ENCODE measurements around the gene UBA1.

Gene UBA1

DNA sequence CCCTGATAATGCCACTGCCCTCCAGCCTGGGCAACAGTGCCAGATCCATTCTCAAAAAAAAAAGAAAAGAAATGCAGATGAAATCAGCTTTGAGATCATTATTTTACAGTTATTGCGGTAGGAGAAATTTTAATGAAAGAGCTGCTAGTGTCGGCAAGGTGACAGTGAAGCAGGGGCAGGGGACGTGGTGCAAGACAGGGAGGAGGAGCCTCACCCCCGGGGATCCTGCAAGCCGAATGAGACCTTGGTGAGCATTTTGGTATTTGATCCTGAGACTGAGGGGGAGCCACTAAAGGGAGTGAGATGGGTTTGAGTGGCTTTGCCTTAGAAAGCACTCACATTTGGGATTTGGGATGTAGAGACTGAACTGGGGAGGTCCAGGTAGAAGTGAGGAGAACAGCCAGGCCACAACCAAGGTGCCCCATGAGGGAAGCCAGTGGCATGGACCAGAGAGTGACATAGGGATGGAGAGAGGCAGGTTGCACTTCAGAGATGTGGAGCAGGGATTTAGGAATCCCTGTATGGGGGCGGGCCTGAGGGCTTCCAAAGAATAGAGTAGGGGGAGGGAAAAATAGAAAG, 25.0 kb upstream of the UBA1 start:
- H3K27ac ChIP-seq (ENCODE audit: low read depth, low read length), result no peak overlapping the region
- H2AK5ac ChIP-seq (ENCODE audit: low read length), result no peak overlapping the region
- H3K4me3 ChIP-seq (ENCODE audit: low read length), result no peak overlapping the region
- no peak overlapping the region for H2BK5ac ChIP-seq (ENCODE audit: low read length)
- H3K18ac ChIP-seq (ENCODE audit: low read length), result no peak overlapping the region
- H2BK15ac ChIP-seq (replicated peaks; ENCODE audit: low read depth), result no peak overlapping the region
- no peak overlapping the region for H3K4me2 ChIP-seq (ENCODE audit: low read length)
- no peak overlapping the region for H4K5ac ChIP-seq (ENCODE audit: low read length)
- DNase-seq, result no peak
- H3K4me1 ChIP-seq (ENCODE audit: control insufficient read depth, low read depth, low read length), result no peaks in the 10 kb centered on the region
- no peak overlapping the region for H3K9ac ChIP-seq (ENCODE audit: low read length)
- no peaks in the 10 kb centered on the region for H3K27me3 ChIP-seq (ENCODE audit: insufficient read depth, low read length, poor library complexity)
- no peaks in the 10 kb centered on the region for H3K36me3 ChIP-seq (ENCODE audit: control insufficient read depth, insufficient read depth, low read length)
- no peak overlapping the region for H3K56ac ChIP-seq (ENCODE audit: low read length)
- WGBS (ENCODE audit: extremely low coverage, insufficient coverage, low lambda C conversion rate), result no CpG with 5 or more reads among the region's 6 CpGs
- H3K79me2 ChIP-seq (ENCODE audit: control insufficient read depth, insufficient read depth, low read length), result no peaks in the 10 kb centered on the region
- H3K23ac ChIP-seq (ENCODE audit: low read length), result no peak overlapping the region
- H3K4ac ChIP-seq (ENCODE audit: low read depth, low read length), result no peak overlapping the region
- H2BK120ac ChIP-seq (ENCODE audit: low read depth, low read length), result no peak overlapping the region
- H3K79me1 ChIP-seq (ENCODE audit: low read length), result no peaks in the 10 kb centered on the region
- no peak overlapping the region for H4K8ac ChIP-seq (ENCODE audit: low read depth, low read length)

DNA sequence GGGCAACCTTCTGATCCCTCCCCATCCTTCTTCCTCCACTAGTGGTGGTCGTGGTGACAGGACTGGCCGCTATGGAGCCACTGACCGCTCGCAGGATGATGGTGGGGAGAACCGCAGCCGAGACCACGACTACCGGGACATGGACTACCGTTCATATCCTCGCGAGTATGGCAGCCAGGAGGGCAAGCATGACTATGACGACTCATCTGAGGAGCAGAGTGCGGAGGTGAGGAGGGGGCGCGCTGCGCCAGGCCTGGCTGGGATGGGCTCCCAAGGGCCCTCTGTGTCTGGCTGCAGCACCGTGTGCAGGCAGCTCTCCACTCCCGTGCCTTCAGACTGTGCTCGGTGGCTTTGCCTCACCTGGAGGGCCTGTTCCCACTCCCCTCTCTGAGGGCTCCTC, 24.4 kb upstream of the UBA1 start:
- Histone ChIP-seq H2BK15ac (replicated peaks; ENCODE audit: low read depth) (no peak overlapping the region), H3K79me1 (ENCODE audit: low read length) (no peaks in the 10 kb centered on the region), H3K4me3 (ENCODE audit: low read length) (no peak overlapping the region), H4K8ac (ENCODE audit: low read depth, low read length) (no peak overlapping the region), H4K5ac (ENCODE audit: low read length) (no peak overlapping the region), H3K27me3 (ENCODE audit: insufficient read depth, low read length, poor library complexity) (no peaks in the 10 kb centered on the region), H3K56ac (ENCODE audit: low read length) (no peak overlapping the region), H3K4ac (ENCODE audit: low read depth, low read length) (no peak overlapping the region), H3K9ac (ENCODE audit: low read length) (no peak overlapping the region), H3K4me1 (ENCODE audit: control insufficient read depth, low read depth, low read length) (no peaks in the 10 kb centered on the region), H2BK120ac (ENCODE audit: low read depth, low read length) (no peak overlapping the region), H3K4me2 (ENCODE audit: low read length) (no peak overlapping the region), H3K36me3 (ENCODE audit: control insufficient read depth, insufficient read depth, low read length) (no peaks in the 10 kb centered on the region), H3K79me2 (ENCODE audit: control insufficient read depth, insufficient read depth, low read length) (no peaks in the 10 kb centered on the region), H3K23ac (ENCODE audit: low read length) (no peak overlapping the region), H2BK5ac (ENCODE audit: low read length) (no peak overlapping the region), H2AK5ac (ENCODE audit: low read length) (no peak overlapping the region), H3K18ac (ENCODE audit: low read length) (no peak overlapping the region), H3K27ac (ENCODE audit: low read depth, low read length) (no peak overlapping the region)
- DNase-seq, result no peak
- no CpG with 5 or more reads among the region's 19 CpGs for WGBS (ENCODE audit: extremely low coverage, insufficient coverage, low lambda C conversion rate)

DNA sequence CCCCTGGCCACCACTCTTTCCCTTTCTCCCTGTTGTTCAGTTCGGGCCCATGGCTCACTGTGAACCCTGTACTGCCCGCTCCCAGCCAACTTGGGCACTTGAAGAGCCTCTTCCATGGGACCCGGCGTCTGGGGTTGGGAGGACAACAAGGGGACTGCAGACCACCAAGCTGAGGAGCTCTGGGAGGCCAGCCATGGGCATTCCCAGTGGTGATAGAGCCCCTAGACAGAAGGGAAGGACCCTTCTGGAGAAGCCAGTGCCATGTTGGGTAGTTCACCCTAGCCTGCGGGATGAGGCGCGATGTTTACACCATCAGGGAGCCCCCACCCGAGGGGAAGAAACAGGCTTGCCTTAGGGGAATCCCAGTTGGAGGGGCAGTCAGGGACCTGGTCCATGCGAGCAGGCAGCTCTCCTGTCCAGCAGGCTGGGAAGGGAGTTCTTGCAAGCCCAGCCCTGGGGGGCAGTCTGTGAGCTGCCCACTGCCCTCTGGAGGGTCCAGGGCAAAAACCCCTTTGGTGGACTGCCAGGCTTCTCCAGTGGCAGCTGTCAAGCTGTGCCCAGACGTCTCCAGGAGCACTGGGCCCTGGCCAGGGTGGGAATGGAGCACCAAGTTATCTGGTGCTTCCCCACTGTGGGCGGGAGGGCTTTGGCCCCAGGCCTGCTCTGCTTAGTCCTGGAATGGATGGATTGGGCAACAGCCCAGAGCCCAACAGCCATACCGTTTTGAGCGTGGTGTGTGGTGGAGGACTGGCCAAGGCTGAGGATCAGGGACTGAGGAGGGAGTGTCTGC, 23.7 kb upstream of the UBA1 start:
- Histone ChIP-seq H3K79me1 (ENCODE audit: low read length) (no peaks in the 10 kb centered on the region), H3K9ac (ENCODE audit: low read length) (no peak overlapping the region), H3K36me3 (ENCODE audit: control insufficient read depth, insufficient read depth, low read length) (no peaks in the 10 kb centered on the region), H3K23ac (ENCODE audit: low read length) (no peak overlapping the region), H3K4me2 (ENCODE audit: low read length) (no peak overlapping the region), H2BK5ac (ENCODE audit: low read length) (no peak overlapping the region), H4K8ac (ENCODE audit: low read depth, low read length) (no peak overlapping the region), H3K27me3 (ENCODE audit: insufficient read depth, low read length, poor library complexity) (no peaks in the 10 kb centered on the region), H3K27ac (ENCODE audit: low read depth, low read length) (no peak overlapping the region), H3K79me2 (ENCODE audit: control insufficient read depth, insufficient read depth, low read length) (no peaks in the 10 kb centered on the region), H3K4ac (ENCODE audit: low read depth, low read length) (no peak overlapping the region), H2BK15ac (replicated peaks; ENCODE audit: low read depth) (no peak overlapping the region), H3K4me3 (ENCODE audit: low read length) (no peak overlapping the region), H2BK120ac (ENCODE audit: low read depth, low read length) (no peak overlapping the region), H3K56ac (ENCODE audit: low read length) (no peak overlapping the region), H3K4me1 (ENCODE audit: control insufficient read depth, low read depth, low read length) (no peaks in the 10 kb centered on the region), H3K18ac (ENCODE audit: low read length) (no peak overlapping the region), H4K5ac (ENCODE audit: low read length) (no peak overlapping the region), H2AK5ac (ENCODE audit: low read length) (no peak overlapping the region)
- WGBS (ENCODE audit: extremely low coverage, insufficient coverage, low lambda C conversion rate), result no CpG with 5 or more reads among the region's 13 CpGs
- DNase-seq, result no peak

DNA sequence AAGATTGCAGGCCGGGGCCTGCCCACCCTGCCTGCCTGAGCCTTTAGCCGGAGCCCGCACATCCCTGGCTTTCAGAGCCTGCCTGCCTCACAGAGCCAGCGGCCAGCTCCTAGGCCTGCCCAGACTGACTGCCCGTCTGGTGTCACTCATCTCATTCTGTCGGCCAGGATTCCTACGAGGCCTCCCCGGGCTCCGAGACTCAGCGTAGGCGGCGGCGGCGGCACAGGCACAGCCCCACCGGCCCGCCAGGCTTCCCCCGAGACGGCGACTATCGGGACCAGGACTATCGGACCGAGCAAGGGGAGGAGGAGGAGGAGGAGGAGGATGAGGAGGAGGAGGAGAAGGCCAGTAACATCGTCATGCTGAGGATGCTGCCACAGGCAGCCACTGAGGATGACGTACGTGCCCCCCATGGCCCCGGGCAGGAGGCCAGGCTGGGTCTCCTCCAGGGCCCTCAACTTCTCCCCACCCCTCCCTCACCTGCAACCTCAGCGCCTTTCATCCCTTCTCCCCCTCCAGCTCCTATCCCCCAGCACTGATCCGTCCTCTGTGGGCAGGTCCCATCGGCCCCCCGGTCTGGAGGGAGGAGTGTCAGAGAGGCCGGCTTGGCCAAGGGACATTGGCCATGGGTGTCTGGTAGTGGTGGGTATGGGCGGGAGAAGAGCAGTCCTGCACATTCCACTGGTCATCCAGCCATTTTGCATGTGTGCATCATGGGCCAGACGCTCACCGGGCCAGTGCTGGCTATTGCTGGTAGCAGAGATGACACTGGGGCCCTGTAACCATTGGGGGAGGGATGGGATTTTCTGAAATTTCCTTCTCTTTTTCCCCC, 22.6 kb upstream of the UBA1 start:
- Histone ChIP-seq H3K4me2 (ENCODE audit: low read length) (no peak overlapping the region), H2BK5ac (ENCODE audit: low read length) (no peak overlapping the region), H3K79me1 (ENCODE audit: low read length) (no peaks in the 10 kb centered on the region), H3K79me2 (ENCODE audit: control insufficient read depth, insufficient read depth, low read length) (no peaks in the 10 kb centered on the region), H2AK5ac (ENCODE audit: low read length) (no peak overlapping the region), H4K8ac (ENCODE audit: low read depth, low read length) (no peak overlapping the region), H3K9ac (ENCODE audit: low read length) (no peak overlapping the region), H3K27me3 (ENCODE audit: insufficient read depth, low read length, poor library complexity) (no peaks in the 10 kb centered on the region), H3K56ac (ENCODE audit: low read length) (no peak overlapping the region), H3K4me3 (ENCODE audit: low read length) (no peak overlapping the region), H3K36me3 (ENCODE audit: control insufficient read depth, insufficient read depth, low read length) (no peaks in the 10 kb centered on the region), H3K4me1 (ENCODE audit: control insufficient read depth, low read depth, low read length) (no peaks in the 10 kb centered on the region), H4K5ac (ENCODE audit: low read length) (no peak overlapping the region), H3K18ac (ENCODE audit: low read length) (no peak overlapping the region), H2BK120ac (ENCODE audit: low read depth, low read length) (no peak overlapping the region), H3K4ac (ENCODE audit: low read depth, low read length) (no peak overlapping the region), H2BK15ac (replicated peaks; ENCODE audit: low read depth) (no peak overlapping the region), H3K27ac (ENCODE audit: low read depth, low read length) (no peak overlapping the region), H3K23ac (ENCODE audit: low read length) (no peak overlapping the region)
- WGBS (ENCODE audit: extremely low coverage, insufficient coverage, low lambda C conversion rate), result no CpG with 5 or more reads among the region's 34 CpGs
- DNase-seq, result no peak

DNA sequence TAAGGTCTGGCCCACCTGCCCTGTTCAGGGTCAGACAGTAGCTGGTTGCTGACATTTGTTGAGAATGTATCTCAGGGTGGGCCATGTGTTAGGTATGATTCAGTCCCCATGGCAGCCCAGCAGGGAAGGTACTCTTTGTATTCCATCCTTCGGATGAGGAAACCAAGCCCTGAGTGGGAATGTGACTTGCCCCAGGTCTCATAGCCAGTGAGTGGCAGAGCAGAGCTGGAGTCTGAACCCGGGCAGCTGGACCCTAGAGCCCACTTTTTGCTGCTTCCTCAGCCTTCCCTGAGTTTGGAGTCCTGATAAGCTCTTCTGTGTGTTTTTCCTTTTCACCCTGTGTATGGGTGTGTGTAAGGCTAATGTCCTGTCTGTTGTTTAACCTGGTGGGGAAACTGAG, 21.6 kb upstream of the UBA1 start:
- Histone ChIP-seq H3K4ac (ENCODE audit: low read depth, low read length) (no peak overlapping the region), H3K4me2 (ENCODE audit: low read length) (no peak overlapping the region), H2BK15ac (replicated peaks; ENCODE audit: low read depth) (no peak overlapping the region), H3K4me3 (ENCODE audit: low read length) (no peak overlapping the region), H2BK5ac (ENCODE audit: low read length) (no peak overlapping the region), H3K23ac (ENCODE audit: low read length) (no peak overlapping the region), H3K18ac (ENCODE audit: low read length) (no peak overlapping the region), H2BK120ac (ENCODE audit: low read depth, low read length) (no peak overlapping the region), H2AK5ac (ENCODE audit: low read length) (no peak overlapping the region), H4K8ac (ENCODE audit: low read depth, low read length) (no peak overlapping the region), H3K36me3 (ENCODE audit: control insufficient read depth, insufficient read depth, low read length) (no peaks in the 10 kb centered on the region), H3K9ac (ENCODE audit: low read length) (no peak overlapping the region), H3K79me2 (ENCODE audit: control insufficient read depth, insufficient read depth, low read length) (no peaks in the 10 kb centered on the region), H3K27ac (ENCODE audit: low read depth, low read length) (no peak overlapping the region), H3K27me3 (ENCODE audit: insufficient read depth, low read length, poor library complexity) (no peaks in the 10 kb centered on the region), H3K79me1 (ENCODE audit: low read length) (no peaks in the 10 kb centered on the region), H4K5ac (ENCODE audit: low read length) (no peak overlapping the region), H3K4me1 (ENCODE audit: control insufficient read depth, low read depth, low read length) (no peaks in the 10 kb centered on the region), H3K56ac (ENCODE audit: low read length) (no peak overlapping the region)
- WGBS (ENCODE audit: extremely low coverage, insufficient coverage, low lambda C conversion rate), result no CpG with 5 or more reads among the region's 2 CpGs
- no peak for DNase-seq
